ENCODE results near the gene SLC7A9.

The SLC7A9 gene

DNA sequence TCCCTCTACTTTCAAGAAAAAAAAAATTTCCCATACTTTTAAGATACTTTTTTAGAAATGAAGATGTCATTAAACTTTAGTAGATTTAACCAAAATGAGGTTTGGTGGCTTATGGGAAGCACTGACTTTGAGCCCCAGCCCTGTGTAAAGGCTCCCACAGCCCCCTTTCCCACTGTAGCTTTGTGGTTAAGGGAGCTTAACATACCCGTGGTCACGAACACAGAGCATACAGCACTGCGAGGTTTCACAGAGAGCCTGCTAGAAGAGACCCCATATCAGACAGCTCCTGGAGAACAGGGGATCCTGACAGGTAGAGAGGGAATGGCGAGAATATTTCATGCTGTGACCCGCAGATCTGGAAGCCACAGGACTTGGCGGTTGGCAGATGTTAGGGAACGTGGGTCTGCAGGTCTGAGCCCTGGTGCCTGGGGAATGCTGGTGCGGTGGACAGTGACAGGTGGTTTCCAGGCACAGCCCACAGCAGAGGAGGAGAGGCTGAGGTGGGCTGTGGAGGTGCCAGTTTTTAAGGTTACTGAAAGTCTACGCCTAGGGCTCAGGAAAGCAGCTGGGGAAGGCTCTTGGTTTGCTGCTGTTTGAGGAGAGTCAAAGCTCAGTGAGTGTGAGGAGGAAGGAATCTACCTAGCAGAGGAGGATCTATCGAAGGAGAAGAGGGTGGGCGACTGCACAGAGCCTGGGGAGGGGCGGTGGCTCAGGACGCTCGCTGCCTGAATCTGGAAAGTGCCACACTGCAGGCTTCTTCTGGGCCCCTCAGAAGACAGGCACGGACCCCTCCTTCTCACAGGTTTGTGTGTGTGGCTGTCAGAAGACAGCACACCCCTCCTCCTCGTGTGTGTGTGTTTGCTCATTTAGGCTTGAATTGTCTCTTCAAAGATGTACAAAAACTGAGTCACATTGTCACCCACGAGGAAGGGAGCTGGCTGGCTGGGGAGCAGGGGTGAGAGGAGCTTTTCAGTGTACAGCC is 49.9 kb downstream of the SLC7A9 start:
- DNase-seq (ENCODE audit: insufficient read length) = no peak
- TF ChIP-seq POLR2AphosphoS5 (IDR thresholded peaks at IDR 0.05; ENCODE audit: low read depth, low read length) (no peak), POLR2A (IDR thresholded peaks at IDR 0.05; ENCODE audit: low read depth, low read length) (no peak), TAF1 (IDR thresholded peaks at IDR 0.05; ENCODE audit: borderline replicate concordance, low read depth, low read length) (no peak)
- FAIRE-seq = no peak

DNA sequence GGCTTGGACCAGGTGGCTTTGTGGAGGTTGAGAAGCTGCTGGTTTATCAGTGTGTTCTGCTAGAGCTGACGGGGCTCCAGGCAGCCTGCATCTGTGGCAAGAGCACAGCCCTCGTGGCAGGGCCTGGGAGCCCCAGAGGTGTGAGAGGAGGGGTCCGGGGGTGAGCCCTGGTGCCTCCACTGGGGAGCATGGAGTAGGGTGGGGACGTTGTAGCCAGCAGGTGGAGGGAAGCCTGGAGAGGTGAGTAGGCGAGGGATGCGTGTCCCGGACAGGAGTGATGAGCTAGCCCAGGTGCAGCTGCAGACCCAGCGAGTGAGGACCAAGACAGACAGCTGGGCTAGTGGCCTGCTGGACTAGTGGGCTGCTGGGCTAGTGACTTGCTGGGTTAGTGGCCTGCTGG is 51.0 kb downstream of the SLC7A9 start:
- FAIRE-seq (no peak), DNase-seq (ENCODE audit: insufficient read length) (no peak)
- TF ChIP-seq POLR2A (IDR thresholded peaks at IDR 0.05; ENCODE audit: low read depth, low read length) = no peak
- TF ChIP-seq POLR2AphosphoS5 (IDR thresholded peaks at IDR 0.05; ENCODE audit: low read depth, low read length) = no peak
- TF ChIP-seq TAF1 (IDR thresholded peaks at IDR 0.05; ENCODE audit: borderline replicate concordance, low read depth, low read length) = no peak

DNA sequence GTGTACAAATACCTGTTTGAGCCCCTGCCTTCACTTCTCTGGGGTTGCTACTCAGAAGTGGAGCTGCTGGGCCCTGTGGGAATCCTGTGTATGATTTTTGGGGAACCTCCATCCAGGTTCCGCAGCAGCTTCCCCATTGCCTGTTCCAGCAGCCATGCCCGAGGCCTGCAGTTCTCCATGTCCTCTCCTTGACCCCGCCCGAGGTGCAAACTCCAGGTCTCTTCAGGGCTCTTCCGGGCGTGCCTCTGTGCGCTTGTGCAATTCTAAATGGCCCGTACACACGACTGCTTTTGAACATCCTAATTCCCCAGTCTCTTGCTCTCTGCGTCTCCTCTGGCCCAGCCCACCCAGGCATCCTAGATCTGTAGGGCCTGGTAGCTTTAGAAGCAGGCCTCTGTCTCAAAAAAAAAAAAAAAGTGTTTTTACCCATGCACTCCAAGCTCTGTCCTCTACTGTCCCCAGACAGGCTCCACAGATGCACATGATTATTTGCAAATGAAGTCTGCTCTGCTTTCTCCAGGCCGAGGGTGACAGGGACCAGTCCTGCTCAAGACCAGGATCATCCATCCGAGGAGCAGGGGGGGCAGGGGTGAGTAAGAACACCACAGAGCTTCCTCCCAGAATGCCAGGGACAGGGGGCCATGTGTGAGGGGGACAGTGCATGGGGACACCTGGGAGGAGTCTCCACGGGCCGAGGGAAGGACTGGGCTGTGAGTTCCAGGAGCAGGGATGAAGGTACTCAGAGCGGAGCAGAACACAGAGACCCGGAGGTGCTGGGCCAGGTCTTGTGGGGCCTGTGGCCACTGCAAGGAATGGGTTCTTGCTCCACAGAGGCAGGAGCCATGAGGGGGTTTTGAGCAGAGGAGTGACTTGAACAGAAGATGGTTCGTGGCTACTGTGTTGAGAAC is 51.7 kb downstream of the SLC7A9 start:
- TF ChIP-seq POLR2AphosphoS5 (IDR thresholded peaks at IDR 0.05; ENCODE audit: low read depth, low read length) (no peak), POLR2A (IDR thresholded peaks at IDR 0.05; ENCODE audit: low read depth, low read length) (no peak), TAF1 (IDR thresholded peaks at IDR 0.05; ENCODE audit: borderline replicate concordance, low read depth, low read length) (no peak)
- DNase-seq (ENCODE audit: insufficient read length) = no peak
- no peak for FAIRE-seq

DNA sequence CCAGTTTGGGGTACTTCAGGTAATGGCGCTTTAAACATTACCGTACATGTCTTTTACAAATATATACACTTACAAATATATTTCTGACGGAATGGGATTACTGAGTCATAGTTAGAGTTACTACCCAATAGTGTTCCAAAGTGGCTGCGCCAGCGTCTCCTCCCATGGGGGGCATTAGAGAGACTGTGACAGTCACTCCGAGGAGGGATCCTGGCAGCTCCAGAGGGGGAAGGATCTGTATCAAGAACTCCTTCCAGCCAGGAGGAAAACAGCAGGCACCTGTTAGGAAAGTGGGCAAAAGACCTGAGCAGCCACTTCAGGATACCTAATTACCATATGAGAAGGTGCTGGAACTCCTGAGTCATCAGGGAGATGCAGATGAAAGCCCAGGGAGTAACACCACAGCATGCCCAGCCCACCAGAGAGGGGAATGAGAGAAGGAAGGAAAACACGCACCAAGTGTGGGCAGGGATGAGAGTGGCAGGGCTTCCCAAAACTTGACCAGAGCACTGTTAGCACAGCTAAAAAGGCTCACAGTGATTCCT is 52.9 kb downstream of the SLC7A9 start:
- DNase-seq (ENCODE audit: insufficient read length) (no peak), FAIRE-seq (no peak)
- TF ChIP-seq TAF1 (IDR thresholded peaks at IDR 0.05; ENCODE audit: borderline replicate concordance, low read depth, low read length) (no peak), POLR2A (IDR thresholded peaks at IDR 0.05; ENCODE audit: low read depth, low read length) (no peak), POLR2AphosphoS5 (IDR thresholded peaks at IDR 0.05; ENCODE audit: low read depth, low read length) (no peak)

DNA sequence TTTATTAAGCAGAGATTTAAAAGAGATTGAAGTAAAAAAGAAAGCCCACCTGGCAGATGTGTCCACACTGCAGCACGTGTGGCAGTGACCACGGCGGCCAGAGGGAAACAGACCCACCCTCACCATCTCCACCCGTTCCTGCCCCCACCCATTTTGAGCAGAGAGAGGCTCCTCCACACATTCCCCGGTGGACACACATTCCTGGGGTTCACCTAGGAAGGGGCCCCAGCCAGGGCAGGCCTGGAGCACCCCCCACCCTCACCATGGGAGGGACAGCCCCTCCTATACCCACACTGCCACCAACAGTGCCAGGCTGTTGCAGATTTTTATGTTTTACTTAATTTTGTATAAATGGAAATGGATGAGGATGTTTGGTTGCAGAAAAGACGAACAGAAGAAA is 54.9 kb downstream of the SLC7A9 start:
- FAIRE-seq (no peak), DNase-seq (ENCODE audit: insufficient read length) (no peak)
- TF ChIP-seq POLR2A (IDR thresholded peaks at IDR 0.05; ENCODE audit: low read depth, low read length) (no peak), TAF1 (IDR thresholded peaks at IDR 0.05; ENCODE audit: borderline replicate concordance, low read depth, low read length) (no peak), POLR2AphosphoS5 (IDR thresholded peaks at IDR 0.05; ENCODE audit: low read depth, low read length) (no peak)

DNA sequence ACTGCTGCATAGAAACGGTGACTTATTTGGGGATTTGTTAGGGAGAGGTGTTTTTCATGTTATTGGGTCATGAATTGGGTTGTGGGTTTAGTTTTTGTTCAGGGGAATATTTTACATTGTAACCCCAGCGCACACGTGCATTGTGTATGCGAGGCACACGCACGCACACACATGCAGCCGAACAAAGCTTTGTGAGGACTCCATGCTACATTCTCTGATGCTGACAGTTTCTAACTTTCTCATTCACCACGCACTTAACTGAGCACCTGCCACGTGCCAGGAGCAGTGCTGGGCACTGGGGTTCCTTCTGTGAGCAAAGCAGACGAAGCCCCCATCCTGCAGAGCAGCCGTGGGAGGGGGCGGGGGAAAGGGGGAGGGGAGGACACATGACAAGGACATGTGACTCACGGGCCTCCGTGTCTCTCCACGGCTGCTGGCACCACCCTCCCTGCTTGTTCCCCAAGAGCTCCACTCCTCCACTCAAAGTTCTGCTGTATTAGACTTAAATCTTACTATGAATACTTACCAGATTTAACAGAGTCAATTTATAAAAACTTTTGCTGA is 55.6 kb downstream of the SLC7A9 start:
- TF ChIP-seq POLR2AphosphoS5 (IDR thresholded peaks at IDR 0.05; ENCODE audit: low read depth, low read length) (no peak), TAF1 (IDR thresholded peaks at IDR 0.05; ENCODE audit: borderline replicate concordance, low read depth, low read length) (no peak), POLR2A (IDR thresholded peaks at IDR 0.05; ENCODE audit: low read depth, low read length) (no peak)
- DNase-seq (ENCODE audit: insufficient read length) (no peak), FAIRE-seq (no peak)

DNA sequence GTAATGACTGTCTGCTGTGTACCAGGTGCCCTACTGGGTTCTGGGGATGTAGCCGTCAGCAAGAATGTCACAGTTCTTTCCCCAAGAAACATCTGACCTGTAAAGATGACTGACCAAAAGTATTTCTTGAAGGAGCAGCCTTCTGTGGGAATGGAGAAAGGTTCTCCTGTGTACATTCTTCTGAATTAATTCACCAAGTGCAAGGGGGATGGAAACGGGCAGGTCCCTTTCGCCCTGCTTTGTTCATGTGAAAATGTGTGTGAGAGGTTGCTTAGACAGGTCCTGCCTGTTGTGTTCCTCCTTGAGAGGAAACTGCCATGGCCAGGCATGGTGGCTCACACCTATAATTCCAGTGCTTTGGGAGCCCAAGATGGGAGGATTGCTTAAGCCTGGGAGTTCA is 57.0 kb downstream of the SLC7A9 start:
- TF ChIP-seq POLR2AphosphoS5 (IDR thresholded peaks at IDR 0.05; ENCODE audit: low read depth, low read length) (no peak), POLR2A (IDR thresholded peaks at IDR 0.05; ENCODE audit: low read depth, low read length) (no peak), TAF1 (IDR thresholded peaks at IDR 0.05; ENCODE audit: borderline replicate concordance, low read depth, low read length) (no peak)
- FAIRE-seq = no peak

DNA sequence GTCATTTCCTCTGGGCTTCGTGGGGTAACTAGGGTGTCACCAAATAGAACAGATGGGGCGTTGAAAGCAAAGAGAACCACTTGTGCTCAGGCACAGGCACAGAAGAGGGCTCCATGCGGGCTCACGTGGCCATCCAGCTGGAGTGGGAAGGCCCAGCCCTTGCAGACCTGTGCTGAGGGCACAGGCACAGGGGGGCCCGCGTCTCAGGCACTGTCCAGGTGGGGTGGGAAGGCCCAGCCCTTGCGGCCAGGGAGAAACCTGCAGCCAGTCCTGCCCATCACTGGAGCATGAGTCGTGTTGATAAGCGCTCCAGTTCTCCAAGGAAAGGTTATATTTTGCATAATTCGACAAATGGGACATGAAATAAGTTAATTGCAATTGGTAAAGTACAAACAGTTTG is 57.5 kb downstream of the SLC7A9 start:
- no peak for TF ChIP-seq POLR2AphosphoS5 (IDR thresholded peaks at IDR 0.05; ENCODE audit: low read depth, low read length)
- no peak for TF ChIP-seq TAF1 (IDR thresholded peaks at IDR 0.05; ENCODE audit: borderline replicate concordance, low read depth, low read length)
- no peak for TF ChIP-seq POLR2A (IDR thresholded peaks at IDR 0.05; ENCODE audit: low read depth, low read length)
- no peak for FAIRE-seq

More for the DNA sequence above, 57.0 kb downstream of the SLC7A9 start:
- DNase-seq (ENCODE audit: insufficient read length) = no peak

DNA sequence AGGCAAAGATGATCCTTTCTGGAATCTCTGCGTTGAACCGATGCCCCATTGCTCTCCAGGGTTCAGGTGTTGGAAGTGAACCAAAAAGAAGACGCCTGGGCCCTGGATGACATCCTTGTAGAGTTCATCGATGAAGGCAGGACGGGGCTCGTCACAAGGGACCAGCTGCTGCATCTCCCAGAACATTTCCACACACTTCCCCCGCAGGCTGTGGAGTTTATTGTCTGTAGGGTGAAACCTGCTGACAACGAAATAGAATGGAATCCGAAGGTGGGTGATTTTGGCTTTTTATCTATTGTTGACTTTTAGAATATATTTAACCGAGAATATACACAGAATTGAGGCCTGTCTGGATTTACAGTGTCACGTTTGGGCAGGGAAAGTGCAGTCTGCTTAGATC is 58.4 kb downstream of the SLC7A9 start:
- no peak for TF ChIP-seq POLR2AphosphoS5 (IDR thresholded peaks at IDR 0.05; ENCODE audit: low read depth, low read length)
- no peak for TF ChIP-seq TAF1 (IDR thresholded peaks at IDR 0.05; ENCODE audit: borderline replicate concordance, low read depth, low read length)

More for the DNA sequence above, 57.5 kb downstream of the SLC7A9 start:
- no peak for DNase-seq (ENCODE audit: insufficient read length)

DNA sequence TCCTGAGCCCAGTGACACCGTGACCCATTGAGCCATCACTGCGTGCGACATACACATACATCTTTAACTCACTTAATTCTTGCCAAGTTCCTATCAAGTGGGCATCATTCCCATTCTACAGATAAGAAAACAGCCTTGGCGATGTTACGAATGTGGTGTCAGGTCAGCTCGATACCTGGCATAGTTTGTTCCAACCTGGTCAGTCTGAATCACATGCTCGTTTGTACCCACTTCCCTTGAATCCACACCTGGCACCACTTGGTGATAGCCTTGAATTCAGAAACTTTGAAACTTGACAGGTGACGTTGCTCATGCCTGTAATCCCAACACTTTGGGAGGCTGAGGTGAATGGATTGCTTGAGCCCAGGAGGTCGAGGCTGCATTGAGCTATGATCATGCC is 59.1 kb downstream of the SLC7A9 start:
- TF ChIP-seq TAF1 (IDR thresholded peaks at IDR 0.05; ENCODE audit: borderline replicate concordance, low read depth, low read length) (no peak), POLR2A (IDR thresholded peaks at IDR 0.05; ENCODE audit: low read depth, low read length) (no peak), POLR2AphosphoS5 (IDR thresholded peaks at IDR 0.05; ENCODE audit: low read depth, low read length) (no peak)
- no peak for DNase-seq (ENCODE audit: insufficient read length)
- no peak for FAIRE-seq

More for the DNA sequence above, 58.4 kb downstream of the SLC7A9 start:
- DNase-seq (ENCODE audit: insufficient read length) (no peak), FAIRE-seq (no peak)

DNA sequence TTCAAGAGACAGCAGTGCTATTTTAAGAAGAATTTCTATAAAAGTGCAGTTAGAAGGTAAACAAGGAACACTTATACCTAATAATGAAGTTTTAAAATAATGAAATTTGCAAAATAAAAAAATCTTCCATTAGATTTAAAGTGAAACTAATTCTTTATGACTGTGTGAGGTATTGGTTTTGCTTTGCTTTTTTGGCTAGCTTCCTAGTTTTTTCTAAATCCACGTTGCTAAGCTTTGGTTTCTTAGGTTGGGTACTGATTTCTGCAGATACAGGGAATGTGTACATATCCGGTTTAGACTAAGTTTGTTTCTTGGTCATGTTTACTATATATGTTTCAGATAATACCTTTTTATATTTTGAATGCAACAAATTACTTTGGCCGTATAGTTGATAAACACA is 59.8 kb downstream of the SLC7A9 start:
- FAIRE-seq = no peak
- no peak for DNase-seq (ENCODE audit: insufficient read length)
- no peak for TF ChIP-seq POLR2A (IDR thresholded peaks at IDR 0.05; ENCODE audit: low read depth, low read length)
- no peak for TF ChIP-seq POLR2AphosphoS5 (IDR thresholded peaks at IDR 0.05; ENCODE audit: low read depth, low read length)
- TF ChIP-seq TAF1 (IDR thresholded peaks at IDR 0.05; ENCODE audit: borderline replicate concordance, low read depth, low read length) = no peak

Data from GM12892 (cell line).